ENCODE data around the gene GPRC5A. TPM values are rescaled to one million over a fixed set of nuclear protein-coding genes. Genes with fewer than 3 reads are reported as not detected.

The GPRC5A gene
- total and polyA plus RNA-seq, 2 experiments from 2014 or later = 0.16 to 0.38 TPM

DNA sequence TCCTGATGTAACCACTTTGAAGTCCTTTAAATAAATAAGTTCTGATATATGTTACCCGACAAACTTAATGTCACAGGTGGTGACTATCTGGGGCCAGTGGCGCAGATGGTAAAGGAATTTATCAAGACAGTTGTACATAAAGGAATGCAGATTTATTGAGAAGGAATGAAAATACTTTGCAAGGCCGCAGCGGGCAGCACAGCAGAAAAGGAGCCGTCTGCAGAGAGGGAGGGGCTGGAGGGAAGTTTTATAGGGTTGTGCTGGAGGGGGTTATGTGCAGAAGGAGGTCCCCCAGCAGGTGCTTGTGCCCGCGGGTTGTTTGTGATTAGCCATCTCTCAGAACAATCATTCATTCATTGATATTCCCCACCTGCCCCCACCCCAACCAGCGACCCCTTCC is 43.2 kb downstream of the GPRC5A start (continued):
- TF ChIP-seq, protein P1, sequence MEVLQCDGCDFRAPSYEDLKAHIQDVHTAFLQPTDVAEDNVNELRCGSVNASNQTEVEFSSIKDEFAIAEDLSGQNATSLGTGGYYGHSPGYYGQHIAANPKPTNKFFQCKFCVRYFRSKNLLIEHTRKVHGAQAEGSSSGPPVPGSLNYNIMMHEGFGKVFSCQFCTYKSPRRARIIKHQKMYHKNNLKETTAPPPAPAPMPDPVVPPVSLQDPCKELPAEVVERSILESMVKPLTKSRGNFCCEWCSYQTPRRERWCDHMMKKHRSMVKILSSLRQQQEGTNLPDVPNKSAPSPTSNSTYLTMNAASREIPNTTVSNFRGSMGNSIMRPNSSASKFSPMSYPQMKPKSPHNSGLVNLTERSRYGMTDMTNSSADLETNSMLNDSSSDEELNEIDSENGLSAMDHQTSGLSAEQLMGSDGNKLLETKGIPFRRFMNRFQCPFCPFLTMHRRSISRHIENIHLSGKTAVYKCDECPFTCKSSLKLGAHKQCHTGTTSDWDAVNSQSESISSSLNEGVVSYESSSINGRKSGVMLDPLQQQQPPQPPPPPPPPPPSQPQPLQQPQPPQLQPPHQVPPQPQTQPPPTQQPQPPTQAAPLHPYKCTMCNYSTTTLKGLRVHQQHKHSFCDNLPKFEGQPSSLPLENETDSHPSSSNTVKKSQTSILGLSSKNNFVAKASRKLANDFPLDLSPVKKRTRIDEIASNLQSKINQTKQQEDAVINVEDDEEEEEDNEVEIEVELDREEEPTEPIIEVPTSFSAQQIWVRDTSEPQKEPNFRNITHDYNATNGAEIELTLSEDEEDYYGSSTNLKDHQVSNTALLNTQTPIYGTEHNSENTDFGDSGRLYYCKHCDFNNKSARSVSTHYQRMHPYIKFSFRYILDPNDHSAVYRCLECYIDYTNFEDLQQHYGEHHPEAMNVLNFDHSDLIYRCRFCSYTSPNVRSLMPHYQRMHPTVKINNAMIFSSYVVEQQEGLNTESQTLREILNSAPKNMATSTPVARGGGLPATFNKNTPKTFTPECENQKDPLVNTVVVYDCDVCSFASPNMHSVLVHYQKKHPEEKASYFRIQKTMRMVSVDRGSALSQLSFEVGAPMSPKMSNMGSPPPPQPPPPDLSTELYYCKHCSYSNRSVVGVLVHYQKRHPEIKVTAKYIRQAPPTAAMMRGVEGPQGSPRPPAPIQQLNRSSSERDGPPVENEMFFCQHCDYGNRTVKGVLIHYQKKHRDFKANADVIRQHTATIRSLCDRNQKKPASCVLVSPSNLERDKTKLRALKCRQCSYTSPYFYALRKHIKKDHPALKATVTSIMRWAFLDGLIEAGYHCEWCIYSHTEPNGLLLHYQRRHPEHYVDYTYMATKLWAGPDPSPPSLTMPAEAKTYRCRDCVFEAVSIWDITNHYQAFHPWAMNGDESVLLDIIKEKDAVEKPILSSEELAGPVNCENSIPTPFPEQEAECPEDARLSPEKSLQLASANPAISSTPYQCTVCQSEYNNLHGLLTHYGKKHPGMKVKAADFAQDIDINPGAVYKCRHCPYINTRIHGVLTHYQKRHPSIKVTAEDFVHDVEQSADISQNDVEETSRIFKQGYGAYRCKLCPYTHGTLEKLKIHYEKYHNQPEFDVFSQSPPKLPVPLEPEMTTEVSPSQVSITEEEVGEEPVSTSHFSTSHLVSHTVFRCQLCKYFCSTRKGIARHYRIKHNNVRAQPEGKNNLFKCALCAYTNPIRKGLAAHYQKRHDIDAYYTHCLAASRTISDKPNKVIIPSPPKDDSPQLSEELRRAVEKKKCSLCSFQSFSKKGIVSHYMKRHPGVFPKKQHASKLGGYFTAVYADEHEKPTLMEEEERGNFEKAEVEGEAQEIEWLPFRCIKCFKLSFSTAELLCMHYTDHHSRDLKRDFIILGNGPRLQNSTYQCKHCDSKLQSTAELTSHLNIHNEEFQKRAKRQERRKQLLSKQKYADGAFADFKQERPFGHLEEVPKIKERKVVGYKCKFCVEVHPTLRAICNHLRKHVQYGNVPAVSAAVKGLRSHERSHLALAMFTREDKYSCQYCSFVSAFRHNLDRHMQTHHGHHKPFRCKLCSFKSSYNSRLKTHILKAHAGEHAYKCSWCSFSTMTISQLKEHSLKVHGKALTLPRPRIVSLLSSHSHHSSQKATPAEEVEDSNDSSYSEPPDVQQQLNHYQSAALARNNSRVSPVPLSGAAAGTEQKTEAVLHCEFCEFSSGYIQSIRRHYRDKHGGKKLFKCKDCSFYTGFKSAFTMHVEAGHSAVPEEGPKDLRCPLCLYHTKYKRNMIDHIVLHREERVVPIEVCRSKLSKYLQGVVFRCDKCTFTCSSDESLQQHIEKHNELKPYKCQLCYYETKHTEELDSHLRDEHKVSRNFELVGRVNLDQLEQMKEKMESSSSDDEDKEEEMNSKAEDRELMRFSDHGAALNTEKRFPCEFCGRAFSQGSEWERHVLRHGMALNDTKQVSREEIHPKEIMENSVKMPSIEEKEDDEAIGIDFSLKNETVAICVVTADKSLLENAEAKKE (CRISPR knock-in tag; IDR thresholded peaks at IDR 0.05) = no peak
- TF ChIP-seq ZNF114 (CRISPR knock-in tag; IDR thresholded peaks at IDR 0.05) = no peak
- TF ChIP-seq POLR2AphosphoS5 (IDR thresholded peaks at IDR 0.05; ENCODE audit: low read depth) = no peak

DNA sequence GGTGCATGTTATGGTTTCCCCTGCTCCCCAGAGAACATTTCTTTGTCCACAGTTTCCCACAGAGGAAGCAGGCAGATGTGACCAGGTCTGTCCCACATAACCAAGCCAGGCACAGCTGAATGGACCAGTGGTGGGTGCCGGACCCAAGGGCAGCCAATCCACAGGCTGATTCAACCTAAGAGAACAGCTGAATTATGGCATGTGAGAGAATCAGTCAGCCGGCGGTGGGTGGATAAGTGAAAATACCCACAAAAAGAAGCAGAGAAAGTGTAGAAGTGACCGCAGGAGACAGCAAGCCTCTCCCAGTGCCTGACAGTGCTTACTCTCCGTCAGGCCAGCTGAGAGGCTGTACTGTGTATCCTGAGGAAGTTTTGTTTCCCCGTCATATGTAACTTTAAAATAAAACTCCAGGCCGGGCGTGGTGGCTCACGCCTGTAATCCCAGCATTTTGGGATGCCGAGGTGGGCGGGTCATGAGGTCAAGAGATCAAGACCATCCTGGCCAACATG is 45.7 kb downstream of the GPRC5A start:
- no peaks in the 10 kb centered on the region for H3F3A ChIP-seq (replicated peaks; ENCODE audit: low read depth)
- H3K27me3 ChIP-seq (ENCODE audit: insufficient read depth) = no peaks in the 10 kb centered on the region
- Mint-ChIP-seq H3K4me1 (peaks cover 7% of the 10 kb centered on the region; the same call in 2 of the 3 replicates), H3K27me3 (ENCODE audit: insufficient read depth, low read depth, poor library complexity) (peaks cover 2% of the 10 kb centered on the region), H3K4me3 (no peak overlapping the region), H3K27ac (no peak overlapping the region), H3K9me3 (no peaks in the 10 kb centered on the region; the same call in 2 of the 3 replicates), H3K36me3 (ENCODE audit: low read depth) (no peaks in the 10 kb centered on the region)
- no peaks in the 10 kb centered on the region for H4K20me1 ChIP-seq (replicated peaks; ENCODE audit: insufficient read depth)
- DNase-seq (ENCODE audit: low spot score) = no peak
- no peaks in the 10 kb centered on the region for H3K4me1 ChIP-seq (ENCODE audit: insufficient read depth)
- H2AFZ ChIP-seq = no peak overlapping the region
- no peak for TF ChIP-seq STAT1 (IDR thresholded peaks at IDR 0.05; ENCODE audit: unreplicated experiment)
- H3K4me3 ChIP-seq = no peak overlapping the region
- H3K27ac ChIP-seq (ENCODE audit: low read depth) = no peak overlapping the region
- H3K9me2 ChIP-seq (ENCODE audit: insufficient read depth) = no peaks in the 10 kb centered on the region
- H3K4me2 ChIP-seq = no peak overlapping the region
- no peak for ATAC-seq
- H3K79me2 ChIP-seq (replicated peaks; ENCODE audit: insufficient read depth) = no peaks in the 10 kb centered on the region
- no peaks in the 10 kb centered on the region for H3K36me3 ChIP-seq (ENCODE audit: insufficient read depth)

DNA sequence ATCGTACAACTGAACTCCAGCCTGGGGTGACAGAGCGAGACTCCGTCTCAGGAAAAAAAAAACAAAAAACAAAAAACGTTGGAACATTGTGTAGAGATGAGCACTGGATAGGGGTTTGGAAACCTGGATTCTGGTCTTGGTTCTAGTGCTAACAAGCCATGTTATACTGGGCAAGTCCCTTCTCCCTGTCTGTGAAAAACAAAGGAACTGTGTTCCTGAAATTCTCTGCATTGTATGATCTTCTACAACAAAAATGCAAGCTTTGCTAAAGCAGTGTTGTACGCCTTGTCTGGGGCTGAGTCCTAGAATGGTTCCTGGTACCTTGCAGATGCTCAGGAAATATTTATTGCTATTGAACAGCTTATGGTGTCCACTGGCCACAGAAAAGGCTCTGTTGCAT is 47.2 kb downstream of the GPRC5A start:
- Histone ChIP-seq H2AFZ (peak overlapping the region; percentile 52; the same call in 1 of the 2 replicates), H3K79me2 (replicated peaks; ENCODE audit: insufficient read depth) (no peaks in the 10 kb centered on the region), H3K9me2 (ENCODE audit: insufficient read depth) (no peaks in the 10 kb centered on the region), H3K4me1 (ENCODE audit: insufficient read depth) (no peaks in the 10 kb centered on the region), H3F3A (replicated peaks; ENCODE audit: low read depth) (no peaks in the 10 kb centered on the region), H3K36me3 (ENCODE audit: insufficient read depth) (no peaks in the 10 kb centered on the region), H3K27me3 (ENCODE audit: insufficient read depth) (no peaks in the 10 kb centered on the region), H3K27ac (ENCODE audit: low read depth) (no peak overlapping the region), H3K4me2 (no peak overlapping the region), H4K20me1 (replicated peaks; ENCODE audit: insufficient read depth) (no peaks in the 10 kb centered on the region), H3K4me3 (no peak overlapping the region)
- Mint-ChIP-seq H3K27me3 (ENCODE audit: insufficient read depth, low read depth, poor library complexity) (peaks cover 2% of the 10 kb centered on the region), H3K27ac (no peak overlapping the region), H3K9me3 (no peaks in the 10 kb centered on the region; the same call in 2 of the 3 replicates), H3K4me1 (peaks cover 7% of the 10 kb centered on the region; the same call in 2 of the 3 replicates), H3K36me3 (ENCODE audit: low read depth) (no peaks in the 10 kb centered on the region), H3K4me3 (no peak overlapping the region)
- no peak for ATAC-seq
- DNase-seq (ENCODE audit: low spot score) = no peak
- no peak for TF ChIP-seq ZNF114 (CRISPR knock-in tag; IDR thresholded peaks at IDR 0.05)
- TF ChIP-seq CREB1 (CRISPR knock-in tag; IDR thresholded peaks at IDR 0.05; ENCODE audit: low read depth) = no peak
- no peak for TF ChIP-seq NANOG (IDR thresholded peaks at IDR 0.05; ENCODE audit: borderline replicate concordance)

Measured in GM23338 (cell line).